NCI-H1694 treated with DMSO at 0.1 percent for 48 hours (cell line): ENCODE results near the gene FSHR.

Experiments used
- DNase-seq: peaks from one replicate; lab custom pipeline; 2025; lab: John Stamatoyannopoulos, UW

FSHR gene

DNA sequence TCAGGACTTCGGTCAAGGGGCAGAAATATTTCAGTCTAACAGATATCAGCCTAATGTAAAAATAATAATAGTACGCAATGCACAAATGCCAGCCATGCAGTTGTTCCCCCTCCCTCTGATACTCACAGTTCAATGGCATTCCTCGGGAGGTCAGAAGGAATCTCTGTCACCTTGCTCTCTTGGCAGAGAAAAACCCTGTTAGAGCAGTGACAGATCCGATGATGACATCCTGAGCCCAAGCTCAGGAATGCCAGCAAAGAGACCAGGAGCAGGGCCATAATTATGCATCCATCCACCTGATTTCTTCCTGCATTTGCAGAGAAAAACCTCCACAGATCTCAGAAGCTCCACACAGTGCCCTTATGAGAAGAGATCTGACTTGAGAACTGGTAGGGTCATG lies at the start of gene FSHR:
TSS of gene FSHR (minus strand) at position 376 of the 400 bp plus-strand sequence. CDS start at position 278, 98 bp downstream.
- DNase-seq: no peak

DNA sequence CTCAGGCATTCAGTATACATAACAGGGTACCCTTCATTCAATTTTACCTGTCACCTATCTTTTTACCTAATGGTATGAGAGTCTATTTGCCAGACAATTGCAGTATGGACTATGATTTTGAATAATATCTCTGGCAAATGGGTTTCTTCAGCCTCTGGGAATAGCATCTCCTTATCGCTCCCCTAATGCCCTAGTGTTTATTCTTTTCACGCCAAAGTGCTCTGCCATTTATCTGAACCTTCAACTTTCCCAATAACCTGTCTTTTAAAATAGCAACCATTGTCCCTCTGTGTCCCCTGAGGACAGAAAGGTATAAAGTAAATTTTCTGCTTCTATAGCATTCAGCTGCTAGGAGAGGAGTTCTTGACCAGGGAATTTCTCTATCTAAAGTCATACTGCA lies 45.0 kb upstream of the FSHR start:
- DNase-seq: no peak

DNA sequence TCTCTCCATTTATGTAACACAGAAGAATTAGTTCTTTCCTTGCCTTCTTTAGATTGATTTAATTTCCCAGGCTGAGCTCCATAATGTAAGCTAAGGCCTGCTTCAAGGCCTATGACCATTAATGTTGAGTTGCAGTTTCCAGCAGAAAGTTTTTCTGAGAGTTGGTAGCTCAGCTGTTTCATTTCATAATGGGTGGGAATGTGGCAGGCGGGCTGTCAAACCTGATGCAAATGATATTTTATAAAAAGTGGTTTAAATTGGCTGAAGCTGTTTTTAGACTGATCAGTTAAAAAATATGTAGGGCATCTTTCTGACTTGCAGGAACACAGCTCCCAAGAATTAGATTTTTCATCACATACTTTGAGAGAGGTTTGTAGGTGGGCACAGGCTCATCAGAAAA lies 40.4 kb upstream of the FSHR start:
- DNase-seq: no peak

DNA sequence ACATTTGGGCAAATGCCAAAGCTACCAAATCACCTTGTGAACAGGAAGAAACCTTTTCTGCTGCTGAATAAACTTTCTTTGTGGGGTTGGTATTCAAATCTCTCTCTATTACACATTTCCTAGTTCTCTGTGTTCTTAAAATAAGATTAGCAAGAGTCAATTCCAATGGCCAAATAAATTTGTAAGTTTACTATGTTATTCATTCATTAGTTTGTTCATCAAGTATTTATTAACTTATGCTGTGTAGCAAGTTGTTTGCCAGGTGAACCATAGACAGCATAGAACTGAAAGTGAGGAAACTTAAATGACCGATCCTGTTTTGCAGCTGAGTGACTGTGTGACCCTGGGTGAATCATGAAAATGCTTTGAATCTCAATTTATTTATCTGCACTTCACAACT lies 37.7 kb upstream of the FSHR start:
- no peak for DNase-seq

DNA sequence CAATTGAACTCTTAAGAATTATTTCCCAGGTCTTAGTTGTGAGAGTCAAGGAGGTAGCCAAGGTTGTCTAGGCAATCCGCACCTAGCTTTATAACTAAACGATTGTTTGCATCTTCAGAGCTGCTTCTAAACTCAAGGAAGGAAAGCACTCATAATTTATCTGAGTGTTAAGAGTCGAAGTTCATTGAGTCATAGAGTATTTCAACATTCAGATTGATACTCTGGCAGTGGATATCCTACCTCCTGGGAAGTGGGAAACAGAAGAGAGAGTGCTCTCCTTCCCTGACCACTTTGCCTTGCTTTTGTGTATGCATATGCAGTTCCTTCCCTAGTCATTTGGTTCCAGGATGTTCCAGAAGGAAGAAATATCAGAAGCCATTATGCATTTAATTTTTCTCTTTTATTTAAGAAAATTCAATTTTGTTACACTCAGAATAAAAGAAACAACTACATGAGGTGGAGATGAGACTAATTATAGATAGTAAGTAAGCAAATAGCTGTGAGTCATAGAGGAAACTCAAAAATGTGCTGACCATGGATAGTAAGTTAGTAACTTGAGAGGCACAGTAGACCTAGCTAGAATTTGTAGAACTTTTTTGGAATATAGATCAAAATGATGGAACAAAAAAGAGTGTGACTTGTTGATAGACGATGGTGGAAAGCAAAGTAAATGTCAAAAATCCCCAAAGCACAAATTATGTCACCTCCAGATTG lies 35.4 kb upstream of the FSHR start:
- DNase-seq: no peak

- no peak for DNase-seq
These were observed 31.8 kb upstream of the FSHR start for GRCh38 chr2:49186050-49186648.

DNA sequence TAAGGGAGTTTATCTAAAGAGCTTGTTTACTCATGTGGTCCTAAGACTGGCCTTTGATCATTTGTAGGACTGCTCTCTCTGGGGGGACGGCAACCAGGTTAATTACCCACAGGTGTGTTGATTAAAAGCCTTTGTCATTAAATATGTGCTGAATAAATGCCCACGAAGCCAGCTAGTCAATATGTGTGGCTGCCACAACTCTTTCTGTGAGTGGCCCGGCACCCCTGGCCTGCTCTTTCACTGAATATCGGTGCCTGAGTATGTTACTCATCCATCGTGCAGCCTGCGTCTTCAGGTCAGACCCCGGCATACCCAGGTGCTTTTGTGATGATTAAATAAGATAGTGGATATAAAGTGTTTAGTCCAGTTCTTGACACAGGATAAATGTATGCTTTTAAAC lies 24.3 kb upstream of the FSHR start:
- DNase-seq: no peak

GRCh38 chr2:49177194-49177593 lies 22.9 kb upstream of the FSHR start:
- DNase-seq: no peak

DNA sequence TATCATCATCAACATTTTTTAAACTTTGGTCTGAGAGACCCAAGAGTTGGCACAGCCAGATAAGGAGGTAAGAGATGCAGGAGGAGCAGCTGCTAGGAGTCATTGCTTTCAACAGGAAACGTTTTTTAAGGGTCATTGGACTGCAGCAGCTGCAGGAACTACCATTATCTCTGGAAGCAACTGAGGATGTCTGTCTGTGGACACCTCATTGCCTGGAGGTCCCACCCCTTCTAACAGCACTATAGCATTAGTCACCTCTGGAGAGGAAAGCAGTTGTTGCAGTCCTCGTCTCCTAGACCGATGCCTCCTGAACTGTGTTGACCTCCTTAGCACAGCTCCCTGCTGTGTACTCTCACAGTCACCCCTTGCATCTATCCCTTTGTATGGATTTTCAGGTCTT lies 21.5 kb upstream of the FSHR start:
- no peak for DNase-seq

- no peak for DNase-seq
These were observed 20.4 kb upstream of the FSHR start for GRCh38 chr2:49174750-49175149.

DNA sequence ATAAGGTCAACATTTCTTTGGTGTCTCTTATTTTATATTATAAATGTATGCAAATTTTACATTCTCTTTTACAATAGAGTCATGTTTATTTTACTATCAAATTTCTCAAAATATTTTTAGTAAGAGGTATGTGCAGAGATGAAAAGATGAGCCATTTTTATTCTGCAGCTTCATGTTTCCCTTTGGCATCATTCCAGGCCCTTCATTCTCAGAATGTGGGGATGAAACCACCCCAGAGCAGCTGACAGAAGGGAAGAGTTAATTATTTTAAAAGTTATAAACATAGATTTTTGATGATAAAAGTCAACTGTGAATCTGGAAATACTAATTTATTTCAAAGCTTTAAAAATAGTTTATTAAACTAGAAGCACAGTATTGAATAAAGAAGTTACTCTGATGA lies 12.8 kb upstream of the FSHR start:
- no peak for DNase-seq

DNA sequence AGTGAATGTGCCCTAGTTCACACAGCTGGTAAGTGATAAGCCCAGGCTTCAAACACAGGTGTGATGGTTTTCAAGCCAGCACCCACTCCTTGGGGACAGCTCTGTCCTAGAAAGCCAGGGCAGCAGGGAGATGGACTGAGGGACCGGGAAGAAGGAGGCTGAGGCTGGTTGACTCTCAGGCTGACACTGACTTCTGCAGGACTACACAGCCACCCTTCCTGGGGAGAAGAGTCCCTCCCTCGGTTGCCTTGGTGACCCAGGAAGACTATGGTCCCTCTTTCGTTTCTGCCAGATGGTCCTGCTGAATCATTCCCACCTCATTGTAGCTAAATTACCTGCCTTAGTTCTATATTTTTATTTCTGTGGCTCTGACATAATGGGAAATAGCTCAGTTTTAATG lies 11.3 kb upstream of the FSHR start:
- DNase-seq: no peak

DNA sequence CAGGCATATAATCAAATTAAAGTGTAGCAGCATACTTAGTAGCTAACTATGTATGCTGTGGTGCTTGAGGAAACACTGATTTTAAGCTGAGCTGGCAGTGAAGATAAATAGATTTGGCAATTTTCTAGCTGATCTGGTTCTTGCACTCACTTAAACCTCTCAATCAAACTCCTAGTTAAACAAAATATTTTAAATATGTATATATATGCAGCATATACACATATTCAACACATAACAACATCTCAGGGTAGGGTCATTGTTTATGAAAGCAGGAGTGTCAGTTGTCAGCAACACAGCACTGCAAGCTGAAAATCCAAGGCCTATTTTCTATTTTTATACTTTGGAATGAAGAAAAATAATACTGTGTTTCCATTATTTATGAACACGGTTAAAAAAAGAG lies 10.4 kb upstream of the FSHR start:
- no peak for DNase-seq

DNA sequence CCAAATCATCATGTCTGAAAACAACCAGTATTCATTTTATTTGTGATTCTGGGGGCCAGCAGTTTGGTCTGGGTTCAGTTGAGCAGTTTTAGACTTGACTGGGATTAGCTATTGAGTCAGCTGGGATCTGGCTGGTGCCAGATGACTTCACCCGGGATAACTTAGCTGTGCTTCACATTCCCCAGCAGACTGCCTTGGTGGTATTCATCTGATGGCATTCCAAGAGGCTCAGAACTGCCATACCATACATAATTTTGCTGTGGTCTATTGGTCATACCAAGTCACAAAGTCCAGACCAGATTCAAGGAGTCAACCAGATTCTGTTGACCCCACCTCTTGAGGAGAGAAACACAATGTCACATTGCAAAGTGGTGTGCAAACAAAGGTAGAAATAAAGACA lies 7.8 kb upstream of the FSHR start:
- no peak for DNase-seq

DNA sequence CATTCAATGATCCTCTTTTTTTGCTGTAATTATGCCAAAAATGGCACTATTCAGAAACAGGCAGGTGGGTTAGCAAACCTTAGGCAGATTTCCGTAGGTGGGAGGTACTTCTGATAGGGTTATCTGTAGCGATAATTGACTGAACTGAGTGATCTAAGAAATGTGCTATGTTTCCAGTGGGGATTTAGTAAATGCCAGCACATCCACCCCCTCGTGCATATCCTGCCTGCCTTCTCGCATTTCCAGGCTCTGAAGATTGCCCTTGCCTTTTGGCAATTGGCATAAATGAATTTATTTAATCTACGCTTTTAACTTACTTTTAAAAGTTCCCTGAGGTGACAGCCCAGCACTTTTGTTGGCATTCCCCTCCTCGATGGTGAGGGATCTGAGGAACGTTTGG lies 576 bp upstream of the FSHR start:
- no peak for DNase-seq

GRCh38 chr2:49153252-49153651 lies 1.1 kb downstream of the FSHR start:
- no peak for DNase-seq

GRCh38 chr2:49152824-49153223 lies 1.5 kb downstream of the FSHR start:
- no peak for DNase-seq

GRCh38 chr2:49146401-49146800 lies 7.9 kb downstream of the FSHR start:
- DNase-seq: no peak

- no peak for DNase-seq
These were observed 22.5 kb downstream of the FSHR start for GRCh38 chr2:49131801-49132200.

GRCh38 chr2:49129034-49129433 lies 25.3 kb downstream of the FSHR start:
- no peak for DNase-seq

- DNase-seq: no peak
These were observed 30.7 kb downstream of the FSHR start for GRCh38 chr2:49123600-49123999.

- no peak for DNase-seq
These were observed 32.2 kb downstream of the FSHR start for GRCh38 chr2:49122107-49122506.

DNA sequence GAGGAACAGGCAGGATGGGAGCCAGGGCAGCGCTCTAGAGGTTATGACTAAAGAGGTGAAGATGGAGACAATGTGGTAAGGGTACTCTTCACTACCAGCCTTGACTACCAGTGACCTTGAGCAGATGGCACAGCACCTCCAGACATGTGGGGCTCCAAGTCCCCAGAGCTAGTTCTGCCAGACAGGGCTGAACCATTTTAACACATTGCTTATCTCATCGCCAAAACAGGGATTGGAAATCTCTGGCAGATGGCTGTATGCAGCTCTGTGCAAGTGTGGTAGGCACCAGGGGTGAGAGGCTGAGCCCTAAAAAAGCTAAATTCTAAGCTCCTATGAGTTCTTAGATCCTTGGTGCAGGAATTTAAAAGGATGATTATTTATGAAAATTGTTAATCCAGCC lies 41.3 kb downstream of the FSHR start:
- DNase-seq: no peak

DNA sequence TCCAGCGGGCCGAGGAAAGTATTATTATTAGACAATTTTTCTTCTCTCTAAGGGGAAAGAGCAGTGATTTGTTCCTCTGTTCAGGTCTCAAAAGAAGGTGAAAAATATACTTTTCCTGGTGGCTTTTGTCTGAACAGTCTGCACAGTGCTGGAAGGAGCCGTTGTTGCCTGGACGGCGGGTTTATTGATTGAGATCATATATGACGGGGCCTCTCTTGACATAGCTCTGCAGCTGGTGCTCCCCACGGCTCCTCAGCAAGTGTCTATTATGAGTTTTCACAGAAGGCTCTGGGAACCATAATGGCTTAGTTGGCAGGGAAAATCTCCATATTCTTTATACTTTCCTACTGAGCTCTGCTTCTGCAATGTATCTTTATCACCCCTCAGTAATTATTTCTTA lies 42.9 kb downstream of the FSHR start:
- no peak for DNase-seq
